ENCODE data around the gene ST3GAL4.
"Not testable (repeated sequence)": the region's sequence is repeated elsewhere in the genome, so short reads cannot be mapped to it uniquely, and the experiment has no call there.

Gene ST3GAL4

GRCh38 chr11:126392633-126393013 lies 37.1 kb downstream of the ST3GAL4 start:
- in situ Hi-C loops (cut with MboI; ENCODE audit: low sequenced_read_pairs, unreplicated experiment), result no loop called here
- no peak for TF ChIP-seq CTCF (IDR thresholded peaks at IDR 0.05; ENCODE audit: borderline replicate concordance, control extremely low read depth, extremely low read depth, insufficient read depth, missing control alignments)
- no peak for DNase-seq (ENCODE audit: low spot score)

GRCh38 chr11:126393143-126393542 lies 37.7 kb downstream of the ST3GAL4 start:
- TF ChIP-seq CTCF (IDR thresholded peaks at IDR 0.05; ENCODE audit: borderline replicate concordance, control extremely low read depth, extremely low read depth, insufficient read depth, missing control alignments), result no peak
- DNase-seq (ENCODE audit: low spot score), result no peak
- in situ Hi-C loops (cut with MboI; ENCODE audit: low sequenced_read_pairs, unreplicated experiment), result no loop called here

- no peak for TF ChIP-seq CTCF (IDR thresholded peaks at IDR 0.05; ENCODE audit: borderline replicate concordance, control extremely low read depth, extremely low read depth, insufficient read depth, missing control alignments)
- DNase-seq (ENCODE audit: low spot score), result no peak
- in situ Hi-C loops (cut with MboI; ENCODE audit: low sequenced_read_pairs, unreplicated experiment), result no loop called here
These were observed 38.5 kb downstream of the ST3GAL4 start for GRCh38 chr11:126394036-126394435.

GRCh38 chr11:126394634-126395072 lies 39.2 kb downstream of the ST3GAL4 start:
- in situ Hi-C loops (cut with MboI; ENCODE audit: low sequenced_read_pairs, unreplicated experiment); DNase-seq (ENCODE audit: low spot score): not testable (repeated sequence)

GRCh38 chr11:126395784-126396183 lies 40.3 kb downstream of the ST3GAL4 start:
- DNase-seq (ENCODE audit: low spot score); in situ Hi-C loops (cut with MboI; ENCODE audit: low sequenced_read_pairs, unreplicated experiment): not testable (repeated sequence)

GRCh38 chr11:126396266-126396665 lies 40.8 kb downstream of the ST3GAL4 start:
- in situ Hi-C loops (cut with MboI; ENCODE audit: low sequenced_read_pairs, unreplicated experiment); DNase-seq (ENCODE audit: low spot score): not testable (repeated sequence)

- DNase-seq (ENCODE audit: low spot score), result no peak
These were observed 41.5 kb downstream of the ST3GAL4 start for GRCh38 chr11:126396965-126397364.

GRCh38 chr11:126398296-126398695 lies 42.8 kb downstream of the ST3GAL4 start:
- TF ChIP-seq CTCF (IDR thresholded peaks at IDR 0.05; ENCODE audit: borderline replicate concordance, control extremely low read depth, extremely low read depth, insufficient read depth, missing control alignments), result no peak
- no peak for DNase-seq (ENCODE audit: low spot score)
- in situ Hi-C loops (cut with MboI; ENCODE audit: low sequenced_read_pairs, unreplicated experiment), result no loop called here

More at GRCh38 chr11:126396965-126397364, 41.5 kb downstream of the ST3GAL4 start:
- TF ChIP-seq CTCF (IDR thresholded peaks at IDR 0.05; ENCODE audit: borderline replicate concordance, control extremely low read depth, extremely low read depth, insufficient read depth, missing control alignments), result no peak
- in situ Hi-C loops (cut with MboI; ENCODE audit: low sequenced_read_pairs, unreplicated experiment), result no loop called here
